C4-2B (cell line): Measurements from ENCODE around the gene C8A.
A peak's percentile ranks its signal among the peaks of the same experiment; 100 is the strongest.

Experiments used
- H3K27ac ChIP-seq: fragments of 450-650 bp; 2 replicates; pipeline ENCODE4 v1.5.1; 2017
- CTCF ChIP-seq: fragments of 450-650 bp; conservative IDR thresholded peaks from 2 replicates; pipeline ENCODE4 v1.5.1; 2017; ENCODE audit warnings: mild to moderate bottlenecking
- ZFX ChIP-seq: fragments of 450-650 bp; IDR thresholded peaks from 2 replicates; pipeline ENCODE4 v1.6.1; 2017

The C8A gene

GRCh38 chr1:56827711-56828110 lies 26.9 kb upstream of the C8A start:
- no peak for TF ChIP-seq CTCF
- no peak for TF ChIP-seq ZFX
- H3K27ac ChIP-seq: no peak overlapping the region

GRCh38 chr1:56830052-56830451 lies 24.5 kb upstream of the C8A start:
- no peak overlapping the region for H3K27ac ChIP-seq
- no peak for TF ChIP-seq ZFX
- no peak for TF ChIP-seq CTCF

- TF ChIP-seq CTCF (peak; percentile 98), ZFX (no peak)
- H3K27ac ChIP-seq: no peak overlapping the region
These were observed 22.5 kb upstream of the C8A start for GRCh38 chr1:56831871-56832693.

- no peak overlapping the region for H3K27ac ChIP-seq
- TF ChIP-seq CTCF (no peak), ZFX (no peak)
These were observed 21.5 kb upstream of the C8A start for GRCh38 chr1:56833088-56833487.

- H3K27ac ChIP-seq: no peak overlapping the region
- TF ChIP-seq ZFX: no peak
- TF ChIP-seq CTCF: no peak
These were observed 20.3 kb upstream of the C8A start for GRCh38 chr1:56834137-56834900.

GRCh38 chr1:56835657-56836056 lies 18.9 kb upstream of the C8A start:
- TF ChIP-seq ZFX: no peak
- TF ChIP-seq CTCF: no peak
- no peak overlapping the region for H3K27ac ChIP-seq

- TF ChIP-seq CTCF (no peak), ZFX (no peak)
These were observed 18.2 kb upstream of the C8A start for GRCh38 chr1:56836359-56836758.

More at GRCh38 chr1:56836359-56836758, 18.2 kb upstream of the C8A start:
- no peak overlapping the region for H3K27ac ChIP-seq
